Esophagus muscularis mucosa (tissue), 3 donors: Measurements from ENCODE around the gene DGKD.

Source experiments
- POLR2A ChIP-seq: fragments of 450-650 bp; IDR thresholded peaks from one replicate; pipeline ENCODE4 v1.6.1; 2017; ENCODE audit warnings: antibody characterized with exemption, moderate library complexity, mild to moderate bottlenecking, low read depth
- POLR2AphosphoS5 ChIP-seq, 2 donors: sonication (generic); formaldehyde crosslinking; IDR thresholded peaks; one replicate each; pipeline ENCODE4 v1.6.1; 2017; ENCODE audit warnings: antibody characterized with exemption in 2 of 2
- TF ChIP-seq, protein P1 (sequence below), 3 experiments: fragments of 200-600 bp in 2 of 3; fragments of 450-650 bp in 1 of 3; sonication (generic) in 2 of 3; IDR thresholded peaks; one replicate each; pipeline ENCODE4 v1.5.1; 2017 to 2019; ENCODE audit warnings: antibody characterized with exemption in 3 of 3, mild to moderate bottlenecking in 2 of 3, moderate library complexity in 1 of 3

- TF ChIP-seq, protein P1, sequence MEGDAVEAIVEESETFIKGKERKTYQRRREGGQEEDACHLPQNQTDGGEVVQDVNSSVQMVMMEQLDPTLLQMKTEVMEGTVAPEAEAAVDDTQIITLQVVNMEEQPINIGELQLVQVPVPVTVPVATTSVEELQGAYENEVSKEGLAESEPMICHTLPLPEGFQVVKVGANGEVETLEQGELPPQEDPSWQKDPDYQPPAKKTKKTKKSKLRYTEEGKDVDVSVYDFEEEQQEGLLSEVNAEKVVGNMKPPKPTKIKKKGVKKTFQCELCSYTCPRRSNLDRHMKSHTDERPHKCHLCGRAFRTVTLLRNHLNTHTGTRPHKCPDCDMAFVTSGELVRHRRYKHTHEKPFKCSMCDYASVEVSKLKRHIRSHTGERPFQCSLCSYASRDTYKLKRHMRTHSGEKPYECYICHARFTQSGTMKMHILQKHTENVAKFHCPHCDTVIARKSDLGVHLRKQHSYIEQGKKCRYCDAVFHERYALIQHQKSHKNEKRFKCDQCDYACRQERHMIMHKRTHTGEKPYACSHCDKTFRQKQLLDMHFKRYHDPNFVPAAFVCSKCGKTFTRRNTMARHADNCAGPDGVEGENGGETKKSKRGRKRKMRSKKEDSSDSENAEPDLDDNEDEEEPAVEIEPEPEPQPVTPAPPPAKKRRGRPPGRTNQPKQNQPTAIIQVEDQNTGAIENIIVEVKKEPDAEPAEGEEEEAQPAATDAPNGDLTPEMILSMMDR (IDR thresholded peaks at IDR 0.05): no peak
- TF ChIP-seq POLR2A: no peak
- TF ChIP-seq POLR2AphosphoS5 (IDR thresholded peaks at IDR 0.05): no peak
Measured at GRCh38 chr2:233338046-233338445, 16.2 kb upstream of the DGKD start.
